PC-9 (cell line): ENCODE data around the gene PBX2. TPM values are rescaled to one million over a fixed set of nuclear protein-coding genes. Genes with fewer than 3 reads are reported as not detected.

Experiments
- BruUV-seq: library from RNA; stranded (reverse); fragments of 400-500 nt; replicated peaks from 2 replicates; lab custom pipeline; 2021; lab: Mats Ljungman, UMichigan
- CTCF ChIA-PET: fragments of 300-600 bp; sonication (Branson Sonifier 250); formaldehyde crosslinking; loops from one replicate; lab custom pipeline; 2022; ENCODE audit warnings: antibody characterized with exemption; lab: Charles Lee
- POLR2A ChIA-PET: fragments of 300-600 bp; sonication (Branson Sonifier 250); formaldehyde crosslinking; loops from one replicate; lab custom pipeline; 2022; ENCODE audit warnings: antibody characterized with exemption; ENCODE audit not compliant: unreplicated experiment; lab: Charles Lee
- DNase-seq, 2 experiments: peaks; one replicate each; pipeline versions ENCODE4 v3.0.0 to v3.0.0-alpha.2; 2015 to 2022; ENCODE audit warnings: mixed read lengths in 1 of 2
- H2AFZ ChIP-seq: fragments of 200-600 bp; sonication (generic); 2 replicates; pipeline ENCODE4 v1.8.1; 2017; ENCODE audit warnings: antibody characterized with exemption
- H3F3A ChIP-seq: fragments of 200-600 bp; sonication (generic); 2 replicates; pipeline ENCODE4 v1.8.1; 2017; ENCODE audit warnings: antibody characterized with exemption, mild to moderate bottlenecking, low read depth; ENCODE audit not compliant: insufficient read depth
- H3K27ac ChIP-seq: fragments of 200-600 bp; sonication (generic); 2 replicates; pipeline ENCODE4 v1.6.1; 2016; ENCODE audit warnings: mixed run types
- H3K27me3 ChIP-seq: fragments of 200-600 bp; sonication (generic); 2 replicates; pipeline ENCODE4 v1.6.1; 2016; ENCODE audit warnings: low read depth, mixed run types; ENCODE audit not compliant: insufficient read depth
- H3K36me3 ChIP-seq: fragments of 200-600 bp; sonication (generic); 2 replicates; pipeline ENCODE4 v1.6.1; 2016; ENCODE audit warnings: low read depth, mixed run types
- H3K4me1 ChIP-seq: fragments of 200-600 bp; sonication (generic); replicated peaks from 2 replicates; pipeline ENCODE4 v1.6.1; 2016; ENCODE audit warnings: mixed run types; ENCODE audit not compliant: insufficient read depth
- H3K4me2 ChIP-seq: fragments of 200-600 bp; sonication (generic); 2 replicates; pipeline ENCODE4 v1.6.1; 2017; ENCODE audit warnings: mixed run types
- H3K4me3 ChIP-seq: fragments of 200-600 bp; sonication (generic); 2 replicates; pipeline ENCODE4 v1.6.1; 2016; ENCODE audit warnings: mixed run types
- H3K79me2 ChIP-seq: fragments of 200-600 bp; sonication (generic); 2 replicates; pipeline ENCODE4 v1.6.1; 2017; ENCODE audit warnings: low read depth, mixed run types
- H3K9me2 ChIP-seq: fragments of 200-600 bp; sonication (generic); 2 replicates; pipeline ENCODE4 v1.8.1; 2017; ENCODE audit warnings: mild to moderate bottlenecking; ENCODE audit not compliant: insufficient read depth
- H3K9me3 ChIP-seq: fragments of 200-600 bp; sonication (generic); 2 replicates; pipeline ENCODE4 v1.8.1; 2016; ENCODE audit warnings: low read depth; ENCODE audit not compliant: insufficient read depth
- H4K20me1 ChIP-seq: fragments of 200-600 bp; sonication (generic); 2 replicates; pipeline ENCODE4 v1.8.1; 2017; ENCODE audit not compliant: insufficient read depth
- CTCF ChIP-seq: fragments of 200-600 bp; sonication (generic); conservative IDR thresholded peaks from 2 replicates; pipeline ENCODE4 v1.6.1; 2017; ENCODE audit warnings: mixed run types, antibody characterized with exemption, mild to moderate bottlenecking, moderate library complexity
- EZH2 ChIP-seq: fragments of 200-600 bp; sonication (generic); IDR thresholded peaks from 2 replicates; pipeline ENCODE4 v1.8.0; 2017; ENCODE audit warnings: antibody characterized with exemption, low read depth
- intact Hi-C: fragments of 100-400 bp; cut with micrococcal nuclease; formaldehyde crosslinking; loops from one replicate; pipeline ENCODE4 v1.10.0; 2022; ENCODE audit not compliant: unreplicated experiment
- total RNA-seq: library from RNA; stranded (reverse); gene quantifications from 2 replicates; pipeline ENCODE4 v1.2.3, GENCODE V29; 2021

PBX2 gene
- total RNA-seq, 1 experiment from 2014 or later = 89.3 TPM

GRCh38 chr6:32181915-32182529 lies 8.0 kb downstream of the PBX2 start:
- no peak overlapping the region for H3K27ac ChIP-seq
- no peak overlapping the region for H3K4me3 ChIP-seq
- H3F3A ChIP-seq = peaks cover 15% of the 10 kb centered on the region; the same call in 1 of the 2 replicates
- no peak overlapping the region for H2AFZ ChIP-seq
- H3K36me3 ChIP-seq = peaks cover 2% of the 10 kb centered on the region; the same call in 1 of the 2 replicates
- H4K20me1 ChIP-seq = no peaks in the 10 kb centered on the region
- no TSS peak for BruUV-seq
- peaks cover 11% of the 10 kb centered on the region for H3K79me2 ChIP-seq
- H3K9me2 ChIP-seq = no peaks in the 10 kb centered on the region
- no peaks in the 10 kb centered on the region for H3K9me3 ChIP-seq
- no peak overlapping the region for H3K4me2 ChIP-seq
- TF ChIP-seq EZH2 (no peak), CTCF (no peak)
- ChIA-PET POLR2A (interaction anchor here (0.6 kb wide), 1 partner anchor 63 kb away, joined by 3 read pairs; no protein-coding TSS in a partner anchor), CTCF (no interaction called here)
- H3K27me3 ChIP-seq = no peaks in the 10 kb centered on the region
- peaks cover 8% of the 10 kb centered on the region; the same call in 1 of the 2 replicates for H3K4me1 ChIP-seq
- intact Hi-C loops = no loop called here
- no peak for DNase-seq

GRCh38 chr6:32181148-32181702 lies 8.8 kb downstream of the PBX2 start:
- ChIA-PET CTCF (no interaction called here), POLR2A (interaction anchor here (0.6 kb wide), 1 partner anchor 64 kb away, joined by 3 read pairs; no protein-coding TSS in a partner anchor)
- BruUV-seq = no TSS peak
- H3F3A ChIP-seq = peaks cover 20% of the 10 kb centered on the region; the same call in 1 of the 2 replicates
- no peaks in the 10 kb centered on the region for H3K36me3 ChIP-seq
- no peak overlapping the region for H3K27ac ChIP-seq
- peaks cover 15% of the 10 kb centered on the region for H3K4me1 ChIP-seq
- H3K4me2 ChIP-seq = no peak overlapping the region
- no peaks in the 10 kb centered on the region for H4K20me1 ChIP-seq
- no peak for TF ChIP-seq EZH2
- no peak for TF ChIP-seq CTCF
- intact Hi-C loops = no loop called here
- no peak for DNase-seq
- H3K4me3 ChIP-seq = no peak overlapping the region
- H2AFZ ChIP-seq = no peak overlapping the region
- H3K9me3 ChIP-seq = no peaks in the 10 kb centered on the region
- peaks cover 11% of the 10 kb centered on the region for H3K79me2 ChIP-seq
- H3K27me3 ChIP-seq = no peaks in the 10 kb centered on the region
- H3K9me2 ChIP-seq = no peaks in the 10 kb centered on the region

GRCh38 chr6:32179766-32180405 lies 10.1 kb downstream of the PBX2 start:
- H4K20me1 ChIP-seq = no peaks in the 10 kb centered on the region
- POLR2A ChIA-PET = interaction anchor here (0.7 kb wide), 1 partner anchor 1552 kb away, joined by 3 read pairs; no protein-coding TSS in a partner anchor

More at GRCh38 chr6:32179766-32180405, 10.1 kb downstream of the PBX2 start:
- H3K4me2 ChIP-seq = peak overlapping the region; percentile 83; the same call in 1 of the 2 replicates
- H3K36me3 ChIP-seq = no peaks in the 10 kb centered on the region
- no peaks in the 10 kb centered on the region for H3K9me3 ChIP-seq
- H3K4me3 ChIP-seq = no peak overlapping the region
- DNase-seq = no peak
- BruUV-seq = TSS peak; percentile 6
- intact Hi-C loops = loop anchor here (10.0 kb wide), 1 partner anchor 515 kb away; the partner anchor contains the start of genes C6orf47, CSNK2B, GPANK1 and LY6G5B
- no peak overlapping the region for H3K27ac ChIP-seq
- CTCF ChIA-PET = interaction anchor here (0.6 kb wide), 1 partner anchor 36 kb away, joined by 3 read pairs; no protein-coding TSS in a partner anchor
- no peak overlapping the region for H2AFZ ChIP-seq
- peaks cover 21% of the 10 kb centered on the region; the same call in 1 of the 2 replicates for H3F3A ChIP-seq
- TF ChIP-seq EZH2 (no peak), CTCF (no peak)
- H3K27me3 ChIP-seq = no peaks in the 10 kb centered on the region
- H3K4me1 ChIP-seq = peaks cover 21% of the 10 kb centered on the region
- peaks cover 20% of the 10 kb centered on the region for H3K79me2 ChIP-seq
- H3K9me2 ChIP-seq = no peaks in the 10 kb centered on the region
